Gastroesophageal sphincter (tissue), 3 donors: ENCODE measurements around the gene CYB561.

Source experiments
- CTCF ChIP-seq, 4 experiments: fragments of 200-600 bp in 2 of 4; fragments of 450-650 bp in 2 of 4; sonication (generic) in 1 of 4; IDR thresholded peaks; one replicate each; pipeline ENCODE4 v1.5.1; 2017 to 2019; ENCODE audit warnings: antibody characterized with exemption in 4 of 4, mild to moderate bottlenecking in 2 of 4, moderate library complexity in 2 of 4
- EP300 ChIP-seq: sonication (generic); formaldehyde crosslinking; IDR thresholded peaks from one replicate; pipeline ENCODE4 v1.6.1; 2017; ENCODE audit warnings: antibody characterized with exemption, mild to moderate bottlenecking
- POLR2A ChIP-seq, 2 donors: fragments of 450-650 bp; IDR thresholded peaks; one replicate each; pipeline ENCODE4 v1.6.1; 2017; ENCODE audit warnings: antibody characterized with exemption in 2 of 2, mild to moderate bottlenecking in 2 of 2, moderate library complexity in 1 of 2
- POLR2AphosphoS5 ChIP-seq: sonication (generic); formaldehyde crosslinking; IDR thresholded peaks from one replicate; pipeline ENCODE4 v1.6.1; 2017; ENCODE audit warnings: antibody characterized with exemption

- TF ChIP-seq CTCF (IDR thresholded peaks at IDR 0.05) (peak in 3 of 4 experiments; percentile 59 to 73 (median 65)), EP300 (no peak), POLR2A (IDR thresholded peaks at IDR 0.05) (no peak), POLR2AphosphoS5 (no peak)
Measured at GRCh38 chr17:63478814-63479494, 32.8 kb upstream of the CYB561 start.
